Fibroblast of mammary gland (primary cell): Measurements from ENCODE around the gene RIN1.

Experiments used
- DNase-seq: peaks from one replicate; pipeline ENCODE4 v3.0.0-alpha.2; 2010; ENCODE audit warnings: low read depth
- H3K4me3 ChIP-seq: 2 replicates; pipeline ENCODE4 v1.5.1; 2011; ENCODE audit warnings: low read depth, mild to moderate bottlenecking, low read length, moderate library complexity; ENCODE audit not compliant: control insufficient read depth
- CTCF ChIP-seq: conservative IDR thresholded peaks from 2 replicates; pipeline ENCODE4 v1.5.1; 2011; ENCODE audit warnings: low read depth, low read length, inconsistent platforms; ENCODE audit not compliant: control insufficient read depth, insufficient read depth

The RIN1 gene

GRCh38 chr11:66368484-66368883, 32.2 kb upstream of the RIN1 start:
- H3K4me3 ChIP-seq: no peak overlapping the region
- TF ChIP-seq CTCF: no peak

GRCh38 chr11:66367561-66368312, 31.5 kb upstream of the RIN1 start:
- TF ChIP-seq CTCF: no peak
- no peak overlapping the region for H3K4me3 ChIP-seq
- no peak for DNase-seq

More at GRCh38 chr11:66368484-66368883, 32.2 kb upstream of the RIN1 start:
- DNase-seq: no peak

GRCh38 chr11:66366844-66367477, 30.7 kb upstream of the RIN1 start:
- DNase-seq: no peak
- no peak for TF ChIP-seq CTCF
- no peak overlapping the region for H3K4me3 ChIP-seq

- DNase-seq: no peak
- no peak overlapping the region for H3K4me3 ChIP-seq
- no peak for TF ChIP-seq CTCF
Observed at GRCh38 chr11:66365711-66366619, 29.7 kb upstream of the RIN1 start.

- no peak for TF ChIP-seq CTCF
- DNase-seq: no peak
- H3K4me3 ChIP-seq: no peak overlapping the region
Observed at GRCh38 chr11:66365166-66365565, 28.9 kb upstream of the RIN1 start.

GRCh38 chr11:66363805-66364535, 27.7 kb upstream of the RIN1 start:
- peak; percentile 28 for DNase-seq
- H3K4me3 ChIP-seq: no peak overlapping the region
- peak; percentile 68 for TF ChIP-seq CTCF
